Measurements from ENCODE around the gene ITCH.
"Not testable (repeated sequence)": the region's sequence is repeated elsewhere in the genome, so short reads cannot be mapped to it uniquely, and the experiment has no call there.

ITCH gene

DNA sequence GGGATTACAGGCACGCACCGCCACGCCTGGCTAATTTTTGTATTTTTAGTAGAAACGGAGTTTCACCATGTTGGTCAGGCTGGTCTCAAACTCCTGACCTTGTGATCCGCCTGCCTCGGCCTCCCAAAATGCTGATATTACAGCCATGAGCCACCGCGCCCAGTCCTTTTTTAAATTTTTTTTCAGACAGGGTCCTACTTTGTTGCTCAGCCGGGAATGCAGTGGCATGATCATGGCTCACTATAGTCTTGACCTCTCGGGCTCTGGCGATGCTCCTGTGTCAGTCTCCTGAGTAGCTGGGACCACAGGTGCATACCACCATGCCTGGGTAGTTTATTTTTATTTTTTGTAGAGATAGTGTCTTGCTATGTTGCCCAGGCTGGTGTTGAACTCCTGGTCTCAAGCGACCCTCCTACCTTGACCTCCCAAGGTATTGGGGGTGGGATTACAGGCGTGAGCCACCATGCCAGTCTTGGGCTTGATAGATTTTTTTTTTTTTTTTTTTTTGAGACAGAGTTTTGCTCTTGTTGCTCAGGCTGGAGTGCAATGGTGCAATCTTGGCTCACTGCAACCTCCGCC lies 19.9 kb downstream of the ITCH start:
- not testable (repeated sequence) for DNase-seq

DNA sequence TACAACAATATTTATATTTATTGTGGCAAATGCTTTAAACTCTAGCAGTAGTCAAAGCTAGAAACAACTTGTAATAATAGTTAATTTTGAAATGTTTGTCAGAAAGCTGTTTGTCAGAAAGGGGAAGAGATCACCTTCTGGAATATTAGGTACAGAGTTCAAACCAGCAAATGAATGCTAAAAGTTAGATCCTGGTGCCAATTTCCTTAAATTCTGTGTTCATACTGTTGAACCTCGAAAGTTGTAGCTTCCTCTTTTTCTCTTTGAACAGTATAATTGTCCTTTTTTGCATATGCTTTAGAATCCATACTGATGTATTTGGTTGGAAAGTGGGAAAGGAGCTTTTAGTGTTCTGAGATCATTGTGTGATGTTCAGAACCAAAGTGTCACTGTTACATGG lies 22.4 kb downstream of the ITCH start:
- DNase-seq = no peak

DNA sequence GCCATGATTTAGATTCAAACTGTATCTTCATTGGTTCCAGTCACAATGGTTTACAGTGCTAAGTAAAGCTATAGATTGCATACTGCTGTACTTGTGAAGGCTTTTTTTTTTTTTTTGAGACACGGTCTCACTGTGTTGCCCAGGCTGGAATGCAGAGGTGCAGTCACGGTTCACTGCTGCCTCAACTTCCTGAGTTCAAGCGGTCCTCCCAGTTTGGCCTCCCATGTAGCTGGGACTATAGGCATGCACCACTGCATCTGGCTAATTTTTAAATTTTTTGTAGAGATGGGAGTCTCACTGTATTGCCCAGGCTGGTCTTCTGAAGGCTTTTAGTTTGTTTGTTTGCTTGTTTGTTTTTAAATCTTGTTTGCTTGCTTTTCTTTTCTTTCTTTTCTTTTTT lies 24.9 kb downstream of the ITCH start:
- DNase-seq = no peak

DNA sequence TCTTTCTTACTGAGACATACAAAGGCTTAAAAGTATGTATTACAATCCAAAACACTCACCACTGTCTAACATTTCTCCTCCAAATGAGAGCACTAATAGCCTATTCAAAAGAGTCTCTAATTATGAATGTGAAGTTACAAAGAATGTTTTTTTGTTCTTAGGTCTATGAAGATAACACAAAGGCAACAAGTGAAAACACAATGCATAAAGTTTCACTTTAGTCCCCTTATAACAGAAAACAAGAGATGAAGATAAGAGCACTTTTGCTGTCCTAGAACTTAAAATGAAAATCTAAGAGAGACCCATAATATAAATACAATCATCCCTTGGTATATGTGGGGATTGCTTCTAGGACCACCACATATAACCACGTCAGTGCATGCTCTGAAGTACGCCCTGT lies 25.6 kb downstream of the ITCH start:
- no peak for DNase-seq

DNA sequence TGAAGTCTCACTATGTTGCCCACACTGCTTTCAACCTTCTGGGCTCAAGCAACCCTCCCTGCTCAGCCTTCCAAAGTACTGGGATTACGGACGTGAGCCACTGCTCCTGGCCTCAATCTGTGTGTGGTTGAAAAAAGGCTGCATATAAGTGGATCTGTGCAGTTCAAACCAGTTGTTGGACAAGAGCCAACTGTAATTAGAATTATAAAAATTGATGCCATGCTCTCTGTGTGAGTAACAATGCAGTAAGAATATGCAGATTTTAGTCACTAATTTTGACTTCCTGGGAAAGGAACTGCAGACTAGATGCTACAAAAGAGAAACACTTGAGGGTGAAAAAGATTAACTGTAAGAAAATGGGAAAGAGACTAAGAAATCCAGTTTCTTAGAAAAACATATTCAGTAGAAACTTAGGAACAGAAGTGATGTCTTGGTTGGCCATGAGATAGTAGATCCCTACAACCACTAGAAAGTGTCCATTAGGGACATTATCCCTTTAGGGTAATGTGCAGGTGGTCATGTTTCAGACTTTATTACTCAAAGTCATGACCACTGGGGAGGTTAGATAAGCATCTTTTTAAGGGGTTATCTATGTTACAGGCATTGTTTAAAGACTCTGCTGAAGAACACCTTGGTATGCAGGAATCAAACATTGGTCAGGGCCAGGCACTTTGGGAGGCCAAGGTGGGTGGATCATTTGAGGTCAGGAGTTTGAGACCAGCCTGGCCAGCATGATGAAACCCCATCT lies 26.3 kb downstream of the ITCH start:
- no peak for DNase-seq

DNA sequence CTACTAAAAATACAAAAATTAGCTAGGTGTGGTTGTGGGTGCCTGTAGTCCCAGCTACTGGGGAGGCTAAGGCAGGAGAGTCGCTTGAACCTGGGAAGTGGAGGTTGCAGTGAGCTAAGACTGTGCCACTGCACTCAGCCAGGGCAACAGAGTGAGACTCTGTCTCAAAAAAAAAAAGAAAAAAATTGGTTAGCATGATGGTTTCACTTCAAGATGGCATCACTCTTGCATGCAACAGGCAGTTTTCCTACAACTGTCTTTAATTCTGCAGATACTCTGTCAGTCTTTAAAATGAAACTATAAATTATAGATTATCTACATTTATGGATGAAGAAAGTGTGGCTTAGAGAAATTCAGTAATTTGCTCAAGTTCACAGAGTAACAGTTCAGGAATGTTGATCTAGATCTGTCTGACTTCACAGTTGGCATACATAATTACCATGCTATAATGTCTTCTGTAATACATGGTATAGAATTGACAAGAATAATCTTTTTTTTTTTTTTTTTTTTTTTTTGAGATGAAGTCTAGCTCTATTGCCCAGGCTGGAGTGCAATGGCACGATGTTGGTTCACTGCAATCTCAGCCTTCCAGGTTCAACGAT lies 27.0 kb downstream of the ITCH start:
- DNase-seq = no peak

DNA sequence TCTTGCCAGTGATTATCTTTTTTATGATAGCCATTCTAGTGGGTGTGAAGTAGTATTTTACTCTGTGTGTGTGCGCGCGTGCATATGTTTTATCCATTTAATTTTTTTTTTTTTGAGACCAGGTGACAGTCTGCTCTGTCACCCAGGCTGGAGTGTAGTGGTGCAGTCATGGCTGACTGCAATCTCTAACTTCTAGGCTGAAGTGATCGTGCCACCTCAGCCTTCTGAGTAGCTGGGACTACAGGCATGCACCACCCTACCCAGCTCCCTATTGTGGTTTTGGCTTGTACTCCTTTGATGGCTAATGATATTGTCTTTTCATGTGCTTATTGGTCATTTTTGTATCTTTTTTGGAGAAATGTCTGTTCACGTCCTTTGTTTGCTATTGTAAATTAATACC lies 33.3 kb downstream of the ITCH start:
- no peak for DNase-seq

DNA sequence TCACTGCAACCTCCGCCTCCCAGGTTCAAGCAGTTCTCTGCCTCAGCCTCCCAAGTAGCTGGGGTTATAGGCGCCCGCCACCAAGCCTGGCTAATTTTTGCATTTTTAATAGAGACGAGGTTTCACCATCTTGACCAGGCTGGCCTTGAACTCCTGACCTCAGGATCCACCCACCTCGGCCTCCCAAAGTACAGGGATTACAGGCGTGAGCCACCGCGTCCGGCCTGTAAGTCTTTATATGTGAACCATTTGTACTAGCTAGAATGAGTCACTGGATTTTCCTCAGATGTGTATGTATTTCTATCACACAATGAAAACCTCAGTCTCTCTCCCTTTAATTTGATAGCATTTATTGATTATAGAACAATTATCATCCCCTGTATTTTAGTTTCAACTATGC lies 34.0 kb downstream of the ITCH start:
- no peak for DNase-seq

DNA sequence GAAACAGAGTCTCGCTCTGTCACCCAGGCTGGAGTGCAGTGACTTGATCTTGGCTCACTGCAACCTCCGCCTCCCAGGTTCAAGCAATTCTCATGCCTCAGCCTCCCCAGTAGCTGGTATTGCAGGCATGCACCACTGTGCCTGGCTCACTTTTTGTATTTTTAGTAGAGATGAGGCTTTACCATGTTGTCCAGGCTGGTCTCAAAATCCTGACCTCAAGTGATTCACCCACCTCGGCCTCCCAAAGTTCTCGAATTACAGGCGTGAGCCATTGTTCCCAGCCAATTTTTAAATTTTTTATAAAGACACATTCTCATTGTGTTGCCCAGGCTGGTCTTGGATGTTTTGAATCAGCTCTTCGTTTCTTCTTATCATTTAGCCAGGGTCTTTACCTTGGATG lies 37.7 kb downstream of the ITCH start:
- not testable (repeated sequence) for DNase-seq

DNA sequence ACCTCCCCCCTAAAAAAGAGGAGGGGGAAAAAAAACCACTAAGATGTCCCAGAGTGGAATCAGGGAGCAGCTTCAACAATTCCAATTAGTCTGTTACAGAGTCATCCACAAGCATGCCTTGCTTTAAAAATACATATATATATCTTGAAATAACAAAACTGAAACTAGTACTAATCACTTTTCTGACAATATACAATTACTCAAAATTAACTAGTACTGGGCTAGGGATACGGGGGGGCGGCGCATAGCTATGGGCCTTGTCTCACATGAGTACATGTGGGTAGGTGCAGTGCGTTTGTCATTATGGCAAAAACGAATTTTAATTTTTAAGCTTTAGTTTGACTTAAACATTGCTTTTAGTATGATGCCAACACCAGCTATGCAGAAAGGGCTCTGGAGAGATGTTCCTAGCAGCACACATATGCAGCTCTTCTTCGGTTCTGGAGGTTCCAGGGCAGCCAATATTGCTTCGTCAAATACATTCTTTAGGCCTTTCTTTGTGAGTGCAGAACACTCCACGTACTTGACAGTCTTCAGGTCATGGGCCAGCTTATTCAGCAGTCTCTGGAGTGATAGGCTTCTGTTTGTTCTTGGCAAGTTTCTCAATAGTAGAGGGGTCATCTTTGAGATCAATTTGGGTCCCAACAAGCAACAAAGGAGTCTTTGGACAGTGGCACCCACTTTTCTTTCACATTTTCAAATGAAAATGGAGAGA lies 38.8 kb downstream of the ITCH start:
- DNase-seq = no peak

DNA sequence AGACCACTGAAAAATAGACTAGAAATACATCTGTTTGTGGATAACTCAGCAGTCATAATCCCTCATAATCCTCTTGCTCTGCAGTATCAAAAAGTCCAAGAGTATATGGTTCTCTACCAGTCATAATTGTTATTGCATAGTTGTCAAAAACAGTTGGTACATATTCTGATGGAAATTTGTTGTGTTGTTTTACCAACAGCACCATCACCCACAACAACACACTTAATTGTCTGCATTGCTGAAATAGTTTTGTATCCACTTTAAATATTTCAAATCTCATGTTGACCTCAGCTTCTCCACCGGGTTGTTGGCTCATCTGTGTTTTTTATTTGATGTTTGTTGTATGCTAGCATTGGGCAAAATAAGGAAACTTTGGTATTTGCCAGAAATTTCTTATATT lies 39.4 kb downstream of the ITCH start:
- no peak for DNase-seq

DNA sequence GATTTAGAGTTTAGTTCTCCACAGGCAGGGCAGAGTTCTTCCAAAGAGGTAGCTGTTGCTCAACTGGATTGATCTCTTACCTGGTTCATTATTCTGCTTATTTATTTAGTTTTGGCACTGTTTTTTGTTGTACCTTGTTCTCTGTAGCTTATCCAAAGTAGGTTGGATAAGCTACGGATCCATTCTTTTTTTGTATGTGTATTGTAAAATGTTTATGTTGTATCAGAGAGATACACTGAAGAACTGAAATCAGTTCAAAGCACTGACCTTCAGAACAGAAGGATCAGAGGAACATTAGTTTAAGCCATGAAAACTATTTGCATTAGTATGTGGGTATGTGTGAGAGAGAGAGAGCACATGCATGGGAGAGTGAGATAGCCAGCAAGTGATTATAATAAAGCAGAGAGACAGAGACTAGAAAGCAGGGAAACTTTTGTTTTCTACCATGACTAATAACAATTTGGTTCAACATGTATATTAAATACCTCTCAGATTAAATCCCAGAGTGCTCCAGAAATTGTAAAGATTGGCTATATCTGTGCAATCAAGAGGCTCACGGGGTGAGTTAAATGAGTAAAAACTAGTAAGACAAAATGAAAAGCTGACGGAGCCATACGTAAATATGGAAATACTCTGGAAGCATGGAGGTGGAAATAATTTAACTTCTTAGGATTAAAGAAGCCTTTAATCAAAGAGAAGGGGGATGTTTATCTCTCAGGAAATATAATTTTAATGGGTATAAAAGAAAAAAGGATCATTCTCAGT lies 40.2 kb downstream of the ITCH start:
- no peak for DNase-seq

DNA sequence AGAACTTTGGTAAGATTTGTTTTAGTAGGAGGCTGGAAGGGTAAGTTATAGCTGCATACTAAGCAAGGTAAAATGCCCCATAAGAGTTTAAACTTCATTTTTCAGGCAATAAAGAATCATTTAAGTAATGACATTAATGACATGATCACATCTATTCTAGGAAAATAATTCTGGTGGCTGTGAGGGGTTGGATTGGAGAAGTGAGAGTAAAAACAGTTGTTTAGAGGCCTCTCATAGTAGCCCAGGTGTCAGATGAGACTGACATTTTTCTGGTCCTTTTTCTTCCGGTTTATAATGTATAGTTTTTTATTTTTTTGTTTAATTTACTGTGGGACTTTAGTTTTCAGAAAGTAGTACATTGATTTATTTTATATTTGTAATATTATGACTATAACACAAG lies 40.8 kb downstream of the ITCH start:
- DNase-seq = no peak

DNA sequence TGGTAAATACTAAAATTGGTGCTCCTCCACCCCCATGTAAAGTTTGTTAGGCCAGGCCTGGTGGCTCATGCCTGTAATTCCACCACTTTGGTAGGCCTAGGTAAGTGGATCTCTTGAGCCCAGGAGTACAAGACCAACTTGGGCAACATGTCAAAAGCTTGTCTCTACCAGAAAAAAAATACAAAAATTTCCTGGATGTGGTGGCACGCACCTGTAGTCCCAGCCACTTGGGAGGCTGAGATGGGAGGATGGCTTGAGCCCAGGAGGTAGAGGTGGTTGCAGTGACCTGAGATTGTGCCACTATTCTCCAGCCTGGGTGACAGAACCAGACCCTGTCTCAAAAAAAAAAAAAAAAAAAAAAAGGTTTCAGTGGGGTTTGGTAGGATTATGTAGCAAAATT lies 41.7 kb downstream of the ITCH start:
- DNase-seq = no peak

DNA sequence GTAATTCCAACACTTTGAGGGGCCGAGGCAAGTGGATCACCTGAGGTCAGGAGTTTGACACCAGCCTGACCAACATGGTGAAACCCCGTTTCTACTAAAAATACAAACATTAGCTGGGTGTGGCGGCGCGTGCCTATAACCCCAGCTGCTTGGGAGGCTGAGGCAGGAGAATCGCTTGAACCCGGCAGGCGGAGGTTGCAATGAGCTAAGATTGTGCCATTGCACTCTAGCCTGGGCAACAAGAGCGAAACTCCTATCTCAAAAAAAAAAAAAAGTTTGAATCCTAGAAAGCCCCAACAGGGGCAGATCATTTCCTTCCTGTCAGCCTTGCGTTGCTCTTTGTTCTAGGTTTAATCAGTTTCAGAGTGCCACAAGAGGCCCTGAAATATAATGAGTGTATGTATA lies 42.2 kb downstream of the ITCH start:
- peak in 1 of 2 donors; percentile 66 for DNase-seq

DNA sequence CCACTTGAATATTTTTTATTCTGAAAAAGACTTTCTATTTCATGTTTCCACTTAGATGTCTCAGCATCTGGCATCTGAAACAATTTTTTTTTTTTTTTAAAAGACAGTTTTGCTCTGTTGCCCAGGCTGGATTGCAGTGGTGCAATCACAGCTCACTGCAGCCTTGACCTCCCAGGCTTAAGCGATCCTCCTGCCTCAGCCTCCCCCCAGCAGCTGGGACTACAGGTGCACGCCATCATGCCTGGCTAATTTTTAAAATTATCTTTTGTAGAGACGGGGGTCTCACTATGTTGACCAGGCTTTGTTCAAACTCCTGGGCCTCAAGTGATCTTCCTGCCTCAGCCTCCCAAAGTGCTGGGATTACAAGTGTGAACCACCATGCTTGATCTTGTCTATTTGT lies 42.9 kb downstream of the ITCH start:
- not testable (repeated sequence) for DNase-seq

DNA sequence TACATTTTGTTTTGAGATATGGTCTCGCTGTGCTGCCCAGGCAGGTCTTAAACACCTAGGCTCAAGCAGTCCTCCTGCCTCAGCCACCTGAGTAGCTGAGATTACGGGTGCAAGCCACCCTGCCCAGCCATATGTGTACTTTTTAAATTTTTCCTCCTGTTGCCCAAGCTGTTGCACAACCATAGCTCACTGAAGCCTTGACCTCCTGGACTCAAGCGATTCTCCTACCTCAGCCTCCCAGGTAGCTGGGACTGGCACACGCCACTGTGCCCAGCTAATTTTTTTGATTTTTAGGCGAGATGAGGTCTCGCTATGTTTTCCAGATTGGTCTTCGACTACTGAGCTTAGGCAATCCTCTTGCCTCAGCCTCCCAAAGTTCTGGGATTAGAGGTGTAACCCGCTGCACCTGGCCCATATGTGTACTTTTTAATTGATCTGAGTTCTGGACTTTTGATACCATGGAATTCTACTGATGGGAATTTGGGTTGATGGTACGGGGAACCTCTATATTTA lies 44.9 kb downstream of the ITCH start:
- no peak for DNase-seq

DNA sequence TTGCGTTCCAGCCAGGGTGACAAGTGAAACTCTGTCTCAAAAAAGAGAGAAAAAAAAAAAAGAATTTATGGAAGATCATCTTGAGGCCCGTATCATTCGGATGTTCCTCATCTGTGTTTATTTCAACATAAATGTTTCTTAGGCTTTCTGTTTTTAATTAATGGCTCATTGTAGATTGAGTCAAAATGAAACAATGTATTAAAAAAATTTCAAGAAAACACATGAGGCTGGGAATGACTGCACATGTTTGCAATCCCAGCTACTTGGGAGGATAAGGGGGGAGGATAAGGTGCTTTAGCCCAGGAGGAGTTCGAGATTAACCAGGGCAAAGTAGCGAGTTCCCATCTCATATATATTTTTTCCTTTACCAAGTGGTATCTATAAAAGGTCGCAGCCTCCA lies 47.3 kb downstream of the ITCH start:
- no peak for DNase-seq

DNA sequence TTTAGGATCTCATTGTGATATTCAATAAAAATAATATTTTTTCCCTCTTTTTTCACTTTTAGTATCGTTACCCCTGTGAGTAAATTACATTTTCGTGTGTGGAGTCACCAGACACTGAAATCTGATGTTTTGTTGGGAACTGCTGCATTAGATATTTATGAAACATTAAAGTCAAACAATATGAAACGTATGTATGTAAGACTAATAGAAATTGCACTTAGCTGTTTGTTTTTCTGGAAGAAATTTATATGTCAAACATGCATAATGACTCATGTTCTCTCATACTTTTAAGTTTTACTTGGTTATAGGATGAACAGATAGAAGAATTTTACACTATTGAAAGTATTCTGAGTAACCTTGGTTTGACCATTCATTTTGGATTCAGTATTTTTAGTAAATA lies 49.4 kb downstream of the ITCH start:
- DNase-seq = no peak

DNA sequence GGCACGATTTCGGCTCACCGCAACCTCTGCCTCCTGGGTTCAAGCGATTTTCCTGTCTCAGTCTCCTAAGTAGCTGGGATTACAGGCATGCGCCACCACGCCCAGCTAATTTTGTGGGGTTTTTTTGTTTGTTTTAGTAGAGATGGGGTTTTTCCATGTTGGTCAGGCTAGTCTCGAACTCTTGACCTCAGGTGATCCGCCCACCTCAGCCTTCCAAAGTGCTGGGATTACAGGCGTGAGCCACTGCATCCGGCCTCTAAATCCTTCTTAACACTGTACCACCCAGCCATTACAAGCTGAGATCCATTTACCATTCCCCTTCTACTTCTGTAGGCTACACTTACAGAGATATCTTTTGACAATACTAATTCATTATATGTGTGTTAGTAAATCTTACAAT lies 51.5 kb downstream of the ITCH start:
- not testable (repeated sequence) for DNase-seq

DNA sequence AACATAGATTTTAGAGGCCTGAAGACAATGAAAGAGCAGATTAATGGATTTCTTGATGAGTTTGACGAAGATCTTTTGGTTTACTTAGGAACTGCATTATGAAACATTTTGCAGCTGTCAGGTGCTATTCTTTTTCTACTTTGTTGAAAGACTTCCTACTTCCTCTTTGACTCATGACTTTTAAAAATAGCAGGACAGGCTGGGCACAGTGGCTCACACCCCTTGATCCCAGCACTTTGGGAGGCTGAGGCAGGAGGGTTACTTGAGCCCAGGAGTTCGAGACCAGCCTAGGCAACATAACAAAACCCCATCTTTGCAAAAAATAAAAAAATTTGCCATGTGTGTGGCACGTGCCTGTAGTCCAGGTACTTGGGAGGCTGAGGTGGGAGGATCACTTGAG lies 52.0 kb downstream of the ITCH start:
- DNase-seq = no peak

DNA sequence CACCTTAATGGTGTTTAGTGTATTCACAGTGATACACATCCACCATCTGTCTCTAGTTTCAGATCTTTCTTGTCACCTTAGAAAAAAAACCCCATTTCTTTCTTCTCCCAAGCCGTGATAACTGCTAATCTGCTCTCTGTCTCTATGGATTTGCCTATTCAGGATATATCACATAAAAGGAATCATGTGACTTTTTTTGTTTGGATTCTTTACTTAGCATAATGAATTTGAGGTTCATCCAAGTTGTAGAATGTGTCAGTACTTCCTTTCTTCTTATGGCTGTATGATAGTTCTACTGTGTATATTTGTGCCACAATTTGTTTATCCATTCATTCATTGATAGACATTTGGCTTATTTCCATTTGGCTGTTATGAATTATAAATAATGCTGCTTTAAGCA lies 57.1 kb downstream of the ITCH start:
- DNase-seq = no peak

DNA sequence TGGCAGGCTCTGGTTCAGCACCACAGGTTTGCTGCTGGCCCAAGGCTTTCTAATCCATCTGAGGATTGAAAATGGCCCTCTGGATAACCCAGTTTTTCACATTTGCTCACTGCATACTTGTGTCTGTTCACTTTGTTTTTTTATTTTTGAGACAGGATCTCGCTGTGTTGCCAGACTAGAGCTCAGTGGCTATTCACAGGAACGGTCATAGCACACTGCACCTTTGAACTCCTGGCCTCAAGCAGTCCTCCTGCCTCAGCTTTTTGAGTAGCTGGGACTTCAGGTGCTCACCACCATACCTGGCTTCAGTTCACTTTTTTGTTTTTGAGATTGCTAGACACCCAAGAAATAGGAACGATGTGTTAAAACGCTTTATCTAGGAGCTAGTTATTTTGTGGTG lies 57.9 kb downstream of the ITCH start:
- DNase-seq = no peak
